Suprapubic skin (tissue), 4 donors: ENCODE results near the gene HERC4. TPM values are rescaled to one million over a fixed set of nuclear protein-coding genes. Genes with fewer than 3 reads are reported as not detected.
"Not testable (repeated sequence)": the region's sequence is repeated elsewhere in the genome, so short reads cannot be mapped to it uniquely, and the experiment has no call there.

Experiments used
- DNase-seq, 2 donors: peaks; one replicate each; pipeline ENCODE4 v3.0.0-alpha.2; 2019; ENCODE audit warnings: low spot score in 2 of 2
- H3K27ac ChIP-seq: fragments of 200-600 bp; sonication (generic); one replicate; pipeline ENCODE4 v1.5.1; 2019
- H3K27me3 ChIP-seq: fragments of 200-600 bp; sonication (generic); one replicate; pipeline ENCODE4 v1.5.1; 2019
- H3K36me3 ChIP-seq: fragments of 200-600 bp; sonication (generic); one replicate; pipeline ENCODE4 v1.5.1; 2019
- H3K4me1 ChIP-seq: fragments of 200-600 bp; sonication (generic); one replicate; pipeline ENCODE4 v1.5.1; 2019
- H3K4me3 ChIP-seq: fragments of 200-600 bp; sonication (generic); one replicate; pipeline ENCODE4 v1.5.1; 2019; ENCODE audit warnings: mild to moderate bottlenecking
- H3K9me3 ChIP-seq: fragments of 200-600 bp; sonication (generic); one replicate; pipeline ENCODE4 v1.5.1; 2019
- CTCF ChIP-seq, 2 donors: fragments of 200-600 bp in 1 of 2; fragments of 450-650 bp in 1 of 2; sonication (generic) in 1 of 2; IDR thresholded peaks; one replicate each; pipeline ENCODE4 v1.5.1; 2016 to 2019; ENCODE audit warnings: antibody characterized with exemption in 2 of 2, mild to moderate bottlenecking in 1 of 2, moderate library complexity in 1 of 2
- EP300 ChIP-seq: sonication (generic); formaldehyde crosslinking; IDR thresholded peaks from one replicate; pipeline ENCODE4 v1.6.1; 2017; ENCODE audit warnings: antibody characterized with exemption
- POLR2A ChIP-seq, 2 donors: fragments of 450-650 bp; IDR thresholded peaks; one replicate each; pipeline ENCODE4 v1.6.1; 2017; ENCODE audit warnings: antibody characterized with exemption in 2 of 2, mild to moderate bottlenecking in 2 of 2, moderate library complexity in 2 of 2
- POLR2AphosphoS5 ChIP-seq, 3 donors: sonication (generic); formaldehyde crosslinking; IDR thresholded peaks; one replicate each; pipeline ENCODE4 v1.6.1; 2017; ENCODE audit warnings: antibody characterized with exemption in 3 of 3
- WGBS: methylation state at CpG from one replicate; pipeline ENCODE4 v1.1.5; 2018; 5-methylcytosine and 5-hydroxymethylcytosine counted together
- total RNA-seq, 4 donors: library from RNA; depleted of rRNA; stranded (reverse); fragments of >200 nt; gene quantifications; one replicate each; pipeline ENCODE4 v1.1.0, GENCODE V29; 2016

HERC4 gene
- total RNA-seq, 4 donors from 2014 or later: 25.8 to 92.1 (median 31.4) TPM

- Histone ChIP-seq H3K27ac (no peak overlapping the region), H3K9me3 (no peaks in the 10 kb centered on the region), H3K4me3 (no peak overlapping the region), H3K27me3 (no peaks in the 10 kb centered on the region), H3K36me3 (peaks cover 10% of the 10 kb centered on the region), H3K4me1 (no peaks in the 10 kb centered on the region)
- TF ChIP-seq POLR2AphosphoS5 (IDR thresholded peaks at IDR 0.05) (no peak), CTCF (IDR thresholded peaks at IDR 0.05) (no peak), POLR2A (IDR thresholded peaks at IDR 0.05) (no peak), EP300 (no peak)
- no peak for DNase-seq
These were observed 32.1 kb downstream of the HERC4 start for GRCh38 chr10:68043030-68043429.

DNA sequence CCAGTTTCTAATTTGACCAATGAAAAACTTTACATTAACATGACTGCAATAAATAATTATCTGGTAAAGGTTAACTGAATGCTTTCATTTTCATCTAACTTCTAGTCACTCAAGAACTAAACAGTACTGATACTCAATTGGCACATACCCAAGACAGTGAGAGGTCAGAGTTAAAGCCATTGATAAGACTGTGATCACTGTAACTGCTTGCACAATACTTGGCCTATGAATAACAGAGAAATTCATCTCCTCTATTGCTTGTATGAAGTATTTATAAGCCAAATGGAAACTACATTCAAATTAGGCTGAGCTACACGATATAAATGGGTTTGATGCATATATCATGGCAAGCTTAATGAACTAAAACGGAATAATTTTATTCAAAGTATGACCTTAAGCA lies 43.0 kb downstream of the HERC4 start:
- H3K36me3 ChIP-seq: peaks cover 39% of the 10 kb centered on the region

DNA sequence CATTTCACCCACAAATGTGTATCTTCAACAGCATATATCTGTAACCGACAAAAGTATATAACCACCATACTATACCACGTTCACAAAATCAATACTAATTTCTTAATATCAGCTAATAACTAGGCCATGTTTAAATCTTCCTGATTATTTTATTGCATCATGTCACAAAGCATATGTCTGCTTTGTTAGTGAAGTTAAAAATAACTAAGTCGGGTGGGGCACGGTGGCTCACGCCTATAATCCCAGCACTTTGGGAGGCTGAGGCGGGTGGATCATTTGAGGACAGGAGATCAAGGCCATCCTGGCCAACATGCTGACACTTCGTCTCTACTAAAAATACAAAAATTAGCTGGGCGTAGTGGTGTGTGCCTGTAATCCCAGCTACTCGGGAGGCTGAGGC lies 47.7 kb downstream of the HERC4 start:
- WGBS: 92% methylated on average over 9 of the region's 9 CpGs
- no peaks in the 10 kb centered on the region for H3K4me1 ChIP-seq
- H3K36me3 ChIP-seq: peaks cover 32% of the 10 kb centered on the region
- no peak overlapping the region for H3K4me3 ChIP-seq
- H3K9me3 ChIP-seq: no peaks in the 10 kb centered on the region
- H3K27ac ChIP-seq: no peak overlapping the region
- H3K27me3 ChIP-seq: no peaks in the 10 kb centered on the region
- TF ChIP-seq POLR2AphosphoS5 (IDR thresholded peaks at IDR 0.05) (no peak), POLR2A (IDR thresholded peaks at IDR 0.05) (no peak), EP300 (no peak), CTCF (IDR thresholded peaks at IDR 0.05) (no peak)
- DNase-seq: no peak

More for the DNA sequence above, 43.0 kb downstream of the HERC4 start:
- no peak for DNase-seq
- Histone ChIP-seq H3K9me3 (no peaks in the 10 kb centered on the region), H3K4me1 (no peaks in the 10 kb centered on the region), H3K27ac (no peak overlapping the region), H3K4me3 (no peak overlapping the region), H3K27me3 (no peaks in the 10 kb centered on the region)
- TF ChIP-seq POLR2AphosphoS5 (IDR thresholded peaks at IDR 0.05): no peak
- no peak for TF ChIP-seq EP300
- TF ChIP-seq CTCF (IDR thresholded peaks at IDR 0.05): no peak
- TF ChIP-seq POLR2A (IDR thresholded peaks at IDR 0.05): no peak
- 94% methylated on average over 2 of the region's 2 CpGs for WGBS

GRCh38 chr10:68023292-68023691 lies 51.8 kb downstream of the HERC4 start:
- TF ChIP-seq EP300 (no peak), POLR2AphosphoS5 (IDR thresholded peaks at IDR 0.05) (no peak), CTCF (IDR thresholded peaks at IDR 0.05) (no peak), POLR2A (IDR thresholded peaks at IDR 0.05) (no peak)
- WGBS: 95% methylated on average over 1 of the region's 1 CpG
- no peaks in the 10 kb centered on the region for H3K27me3 ChIP-seq
- H3K9me3 ChIP-seq: no peaks in the 10 kb centered on the region
- DNase-seq: no peak
- no peak overlapping the region for H3K4me3 ChIP-seq
- peaks cover 31% of the 10 kb centered on the region for H3K36me3 ChIP-seq
- no peak overlapping the region for H3K27ac ChIP-seq
- H3K4me1 ChIP-seq: no peaks in the 10 kb centered on the region

DNA sequence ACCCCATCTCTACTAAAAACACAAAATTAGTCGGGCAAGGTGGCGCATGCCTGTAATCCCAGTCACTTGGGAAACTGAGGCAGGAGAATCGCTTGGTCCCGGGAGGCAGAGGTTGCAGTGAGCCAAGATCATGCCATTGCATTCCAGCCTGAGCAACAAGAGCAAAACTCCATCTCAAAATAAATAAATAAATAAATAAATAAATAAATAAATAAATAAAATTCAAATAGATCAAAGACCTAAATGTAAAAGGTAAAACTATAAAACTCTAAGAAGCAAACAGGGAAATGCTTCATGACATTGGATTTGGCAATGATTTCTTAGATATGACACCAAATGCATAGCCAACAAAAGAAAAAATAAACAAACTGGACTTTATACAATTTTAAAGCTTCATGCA lies 52.8 kb downstream of the HERC4 start:
- H3K4me3 ChIP-seq, DNase-seq, H3K27me3 ChIP-seq, H3K9me3 ChIP-seq, H3K27ac ChIP-seq, H3K4me1 ChIP-seq: not testable (repeated sequence)
- H3K36me3 ChIP-seq: peaks cover 31% of the 10 kb centered on the region
- 97% methylated on average over 4 of the region's 4 CpGs for WGBS

GRCh38 chr10:68016519-68016918 lies 58.6 kb downstream of the HERC4 start:
- peaks cover 22% of the 10 kb centered on the region for H3K36me3 ChIP-seq
- 95% methylated on average over 4 of the region's 4 CpGs for WGBS
- not testable (repeated sequence) for H3K4me3 ChIP-seq

More at GRCh38 chr10:68016519-68016918, 58.6 kb downstream of the HERC4 start:
- not testable (repeated sequence) for DNase-seq, H3K27ac ChIP-seq, H3K27me3 ChIP-seq, H3K4me1 ChIP-seq, H3K9me3 ChIP-seq
